ENCODE measurements around the gene NADSYN1. TPM values are rescaled to one million over a fixed set of nuclear protein-coding genes. Genes with fewer than 3 reads are reported as not detected.

Gene NADSYN1
- total RNA-seq, 6 experiments from 2014 or later, result 39.3 to 48.0 (median 46.7) TPM

DNA sequence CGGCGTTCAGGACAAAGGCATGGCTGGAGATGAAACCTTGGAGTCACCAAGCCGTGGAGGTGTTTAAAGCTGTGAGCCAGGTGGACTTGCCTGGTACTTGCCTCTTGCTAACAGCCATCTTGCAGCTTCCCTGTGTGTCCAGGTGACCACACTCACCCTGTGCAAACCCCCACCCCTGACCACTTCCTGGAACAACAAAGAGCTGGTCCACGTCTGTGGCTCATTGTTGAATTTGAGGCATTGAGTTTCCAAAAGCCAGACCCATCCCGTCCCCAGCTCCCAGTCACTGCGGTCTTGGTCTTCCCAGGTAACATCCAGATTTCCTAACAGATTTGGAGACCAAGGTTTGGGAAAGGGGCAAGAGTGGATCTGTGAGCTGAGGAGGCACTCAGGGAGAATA is 23.3 kb upstream of the NADSYN1 start:
- no peak for DNase-seq
- Mint-ChIP-seq H3K4me3 (no peak overlapping the region), H3K9me3 (no peaks in the 10 kb centered on the region), H3K36me3 (ENCODE audit: low read depth) (no peaks in the 10 kb centered on the region), H3K27me3 (ENCODE audit: insufficient read depth) (peaks cover 12% of the 10 kb centered on the region), H3K4me1 (ENCODE audit: low read depth) (peaks cover 7% of the 10 kb centered on the region; the same call in 1 of the 2 replicates), H3K27ac (no peak overlapping the region)
- TF ChIP-seq, protein P1, sequence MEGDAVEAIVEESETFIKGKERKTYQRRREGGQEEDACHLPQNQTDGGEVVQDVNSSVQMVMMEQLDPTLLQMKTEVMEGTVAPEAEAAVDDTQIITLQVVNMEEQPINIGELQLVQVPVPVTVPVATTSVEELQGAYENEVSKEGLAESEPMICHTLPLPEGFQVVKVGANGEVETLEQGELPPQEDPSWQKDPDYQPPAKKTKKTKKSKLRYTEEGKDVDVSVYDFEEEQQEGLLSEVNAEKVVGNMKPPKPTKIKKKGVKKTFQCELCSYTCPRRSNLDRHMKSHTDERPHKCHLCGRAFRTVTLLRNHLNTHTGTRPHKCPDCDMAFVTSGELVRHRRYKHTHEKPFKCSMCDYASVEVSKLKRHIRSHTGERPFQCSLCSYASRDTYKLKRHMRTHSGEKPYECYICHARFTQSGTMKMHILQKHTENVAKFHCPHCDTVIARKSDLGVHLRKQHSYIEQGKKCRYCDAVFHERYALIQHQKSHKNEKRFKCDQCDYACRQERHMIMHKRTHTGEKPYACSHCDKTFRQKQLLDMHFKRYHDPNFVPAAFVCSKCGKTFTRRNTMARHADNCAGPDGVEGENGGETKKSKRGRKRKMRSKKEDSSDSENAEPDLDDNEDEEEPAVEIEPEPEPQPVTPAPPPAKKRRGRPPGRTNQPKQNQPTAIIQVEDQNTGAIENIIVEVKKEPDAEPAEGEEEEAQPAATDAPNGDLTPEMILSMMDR (IDR thresholded peaks at IDR 0.05), result no peak

DNA sequence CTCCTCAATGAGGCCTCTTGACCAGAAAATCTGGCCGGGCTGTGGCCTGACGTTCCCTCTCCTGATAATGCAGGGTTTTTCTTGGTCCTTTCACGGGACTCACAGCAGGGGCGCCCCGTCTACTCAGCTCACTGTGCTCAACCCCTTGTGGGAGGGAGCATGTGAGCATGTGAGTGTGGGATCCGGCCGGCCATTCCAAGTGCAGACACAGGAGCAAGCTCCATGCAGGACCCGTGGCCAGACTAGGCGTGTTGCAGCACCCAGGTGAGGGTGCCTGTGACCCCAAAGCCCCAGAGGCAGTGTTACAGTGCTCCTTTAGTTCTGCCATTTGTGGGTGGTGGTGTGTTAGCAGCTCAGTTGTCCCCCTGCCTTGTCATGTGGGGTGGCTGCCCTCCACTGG is 22.8 kb upstream of the NADSYN1 start:
- Mint-ChIP-seq H3K9me3 (no peaks in the 10 kb centered on the region), H3K4me1 (ENCODE audit: low read depth) (peaks cover 7% of the 10 kb centered on the region; the same call in 1 of the 2 replicates), H3K27me3 (ENCODE audit: insufficient read depth) (peaks cover 12% of the 10 kb centered on the region), H3K27ac (no peak overlapping the region), H3K36me3 (ENCODE audit: low read depth) (no peaks in the 10 kb centered on the region), H3K4me3 (no peak overlapping the region)
- TF ChIP-seq, protein P1 (IDR thresholded peaks at IDR 0.05), result no peak
- no peak for DNase-seq

DNA sequence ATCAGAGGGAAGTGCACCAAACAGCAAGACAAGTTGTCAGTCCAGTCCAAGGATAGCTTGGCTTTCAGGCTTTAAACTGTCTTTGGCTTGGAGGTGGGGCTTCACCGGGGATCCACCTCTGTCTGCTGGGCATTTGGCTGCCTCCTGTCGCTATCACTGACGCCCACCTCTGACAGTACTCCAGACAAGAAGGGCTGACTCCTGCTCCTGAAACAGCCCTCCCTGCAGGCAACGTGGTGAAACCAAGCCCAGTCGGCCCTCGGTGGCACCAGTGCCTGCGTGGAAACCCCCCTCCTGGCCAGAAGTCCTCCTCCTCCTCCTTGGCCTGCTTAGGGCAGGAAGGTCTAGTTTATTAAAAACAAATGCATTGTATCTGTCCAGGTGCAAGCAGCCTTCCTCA is 21.7 kb upstream of the NADSYN1 start:
- H3K9me3 Mint-ChIP-seq, result no peaks in the 10 kb centered on the region
- H3K4me1 Mint-ChIP-seq (ENCODE audit: low read depth), result peaks cover 5% of the 10 kb centered on the region; the same call in 1 of the 2 replicates
- no peak overlapping the region for H3K4me3 Mint-ChIP-seq
- H3K27me3 Mint-ChIP-seq (ENCODE audit: insufficient read depth), result peaks cover 11% of the 10 kb centered on the region
- TF ChIP-seq, protein P1 (IDR thresholded peaks at IDR 0.05), result no peak
- no peak for DNase-seq
- no peak overlapping the region for H3K27ac Mint-ChIP-seq
- H3K36me3 Mint-ChIP-seq (ENCODE audit: low read depth), result no peaks in the 10 kb centered on the region

DNA sequence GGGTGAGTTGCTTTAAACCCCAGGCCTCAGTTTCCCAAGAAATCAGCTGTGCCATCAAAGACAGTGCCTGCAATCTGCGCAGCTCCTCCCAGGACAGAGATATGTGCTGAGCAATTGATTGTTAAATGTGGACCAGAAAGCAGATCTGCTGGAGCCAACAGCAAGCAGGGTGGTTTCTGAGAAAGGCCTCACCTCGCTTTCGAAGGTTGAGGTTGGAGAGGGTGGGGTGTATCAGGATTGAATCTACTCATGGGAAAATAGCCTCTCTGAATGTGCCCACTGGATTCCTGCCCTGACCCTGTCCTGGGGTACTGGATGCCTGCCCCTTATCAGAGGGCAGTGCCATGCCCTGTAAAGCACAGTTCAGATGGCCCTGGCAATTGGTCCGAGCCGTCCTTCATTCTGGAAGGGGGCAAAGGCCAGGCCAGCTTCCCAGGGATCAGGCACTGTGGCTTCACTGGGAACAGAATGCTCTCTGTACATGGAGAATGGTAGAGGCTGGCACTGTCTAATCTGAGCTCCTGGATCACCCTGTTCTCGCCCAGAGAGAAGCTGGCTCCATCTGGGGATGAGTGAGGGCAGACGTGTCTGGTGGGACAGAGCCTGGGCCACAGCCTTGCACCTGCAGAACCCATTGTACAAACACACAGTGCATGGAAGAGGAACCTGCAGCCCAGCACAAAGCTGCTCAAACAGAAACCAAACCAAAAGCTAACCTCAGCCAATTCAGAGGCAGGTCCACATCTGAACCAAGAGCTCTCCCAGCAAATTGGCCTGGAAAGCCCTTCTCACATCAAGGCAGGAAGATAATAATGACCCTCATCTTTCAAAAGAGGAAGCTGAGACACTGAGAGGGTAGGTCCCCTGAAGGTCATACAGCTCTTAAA is 20.0 kb upstream of the NADSYN1 start:
- Mint-ChIP-seq H3K36me3 (ENCODE audit: low read depth) (no peaks in the 10 kb centered on the region), H3K4me3 (no peak overlapping the region), H3K27me3 (ENCODE audit: insufficient read depth) (peaks cover 11% of the 10 kb centered on the region), H3K9me3 (no peaks in the 10 kb centered on the region), H3K4me1 (ENCODE audit: low read depth) (no peaks in the 10 kb centered on the region), H3K27ac (no peak overlapping the region)
- no peak for DNase-seq
- TF ChIP-seq, protein P1 (IDR thresholded peaks at IDR 0.05), result no peak

DNA sequence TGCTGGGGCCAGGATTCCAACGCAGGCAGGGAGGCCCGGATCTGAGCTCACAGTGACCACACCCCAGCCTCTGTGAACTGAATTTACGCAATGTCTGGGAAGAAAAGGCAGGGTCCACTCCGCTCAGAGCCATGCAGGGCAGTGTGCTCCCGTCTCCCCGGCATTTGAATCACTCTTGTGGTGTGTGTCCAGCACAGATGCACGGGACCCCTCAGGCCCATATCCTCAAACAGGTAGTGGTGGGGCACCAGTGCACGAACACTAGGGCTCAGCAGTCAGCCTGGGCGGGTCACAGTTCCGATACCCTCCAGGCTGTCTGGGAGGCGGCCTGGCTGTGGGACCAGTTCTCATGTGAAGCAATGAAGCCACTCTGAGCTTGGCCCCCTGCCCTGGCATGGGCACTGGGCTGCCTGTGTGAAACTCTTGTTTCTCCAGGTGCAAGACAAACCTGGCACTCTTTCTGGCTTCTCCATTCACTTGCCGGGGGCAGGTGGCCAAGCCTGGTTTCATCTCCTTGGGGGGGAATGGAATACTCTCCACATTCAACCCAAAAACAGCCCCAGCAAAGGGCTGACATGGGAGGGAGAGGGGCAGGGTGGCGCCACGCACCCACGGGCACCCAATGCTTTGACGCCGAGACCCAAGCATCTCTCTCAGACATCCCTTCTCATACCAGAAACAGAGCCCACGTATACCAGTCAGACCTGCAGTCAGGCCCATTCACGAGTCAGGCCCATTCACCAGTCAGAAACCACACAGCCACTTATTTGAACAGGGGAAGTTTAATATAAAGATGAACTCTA is 19.2 kb upstream of the NADSYN1 start:
- Mint-ChIP-seq H3K27ac (no peak overlapping the region), H3K4me3 (no peak overlapping the region), H3K27me3 (ENCODE audit: insufficient read depth) (peaks cover 11% of the 10 kb centered on the region), H3K36me3 (ENCODE audit: low read depth) (peaks cover 5% of the 10 kb centered on the region; the same call in 1 of the 2 replicates), H3K4me1 (ENCODE audit: low read depth) (no peaks in the 10 kb centered on the region), H3K9me3 (no peaks in the 10 kb centered on the region)
- no peak for DNase-seq
- TF ChIP-seq, protein P1 (IDR thresholded peaks at IDR 0.05), result no peak
